ENCODE data around the gene ACTN4.

- TF ChIP-seq POLR2A (IDR thresholded peaks at IDR 0.05; ENCODE audit: low read depth, low read length) (no peak), RAD21 (IDR thresholded peaks at IDR 0.05; ENCODE audit: low read length) (no peak)
- TF ChIP-seq, protein P1, sequence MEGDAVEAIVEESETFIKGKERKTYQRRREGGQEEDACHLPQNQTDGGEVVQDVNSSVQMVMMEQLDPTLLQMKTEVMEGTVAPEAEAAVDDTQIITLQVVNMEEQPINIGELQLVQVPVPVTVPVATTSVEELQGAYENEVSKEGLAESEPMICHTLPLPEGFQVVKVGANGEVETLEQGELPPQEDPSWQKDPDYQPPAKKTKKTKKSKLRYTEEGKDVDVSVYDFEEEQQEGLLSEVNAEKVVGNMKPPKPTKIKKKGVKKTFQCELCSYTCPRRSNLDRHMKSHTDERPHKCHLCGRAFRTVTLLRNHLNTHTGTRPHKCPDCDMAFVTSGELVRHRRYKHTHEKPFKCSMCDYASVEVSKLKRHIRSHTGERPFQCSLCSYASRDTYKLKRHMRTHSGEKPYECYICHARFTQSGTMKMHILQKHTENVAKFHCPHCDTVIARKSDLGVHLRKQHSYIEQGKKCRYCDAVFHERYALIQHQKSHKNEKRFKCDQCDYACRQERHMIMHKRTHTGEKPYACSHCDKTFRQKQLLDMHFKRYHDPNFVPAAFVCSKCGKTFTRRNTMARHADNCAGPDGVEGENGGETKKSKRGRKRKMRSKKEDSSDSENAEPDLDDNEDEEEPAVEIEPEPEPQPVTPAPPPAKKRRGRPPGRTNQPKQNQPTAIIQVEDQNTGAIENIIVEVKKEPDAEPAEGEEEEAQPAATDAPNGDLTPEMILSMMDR (conservative IDR thresholded peaks at IDR 0.05; ENCODE audit: low read depth, low read length): no peak
- TF ChIP-seq, protein P2, sequence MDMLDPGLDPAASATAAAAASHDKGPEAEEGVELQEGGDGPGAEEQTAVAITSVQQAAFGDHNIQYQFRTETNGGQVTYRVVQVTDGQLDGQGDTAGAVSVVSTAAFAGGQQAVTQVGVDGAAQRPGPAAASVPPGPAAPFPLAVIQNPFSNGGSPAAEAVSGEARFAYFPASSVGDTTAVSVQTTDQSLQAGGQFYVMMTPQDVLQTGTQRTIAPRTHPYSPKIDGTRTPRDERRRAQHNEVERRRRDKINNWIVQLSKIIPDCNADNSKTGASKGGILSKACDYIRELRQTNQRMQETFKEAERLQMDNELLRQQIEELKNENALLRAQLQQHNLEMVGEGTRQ (IDR thresholded peaks at IDR 0.05; ENCODE audit: low read depth, low read length): no peak
These were observed 62.4 kb downstream of the ACTN4 start for GRCh38 chr19:38709671-38710415.

Data from IMR-90 (cell line).